HT1080 (cell line): Measurements from ENCODE around the gene TMEM45A. TPM values are rescaled to one million over a fixed set of nuclear protein-coding genes. Genes with fewer than 3 reads are reported as not detected.
"Not testable (repeated sequence)": the region's sequence is repeated elsewhere in the genome, so short reads cannot be mapped to it uniquely, and the experiment has no call there.

ENCODE experiments used
- DNase-seq: peaks from one replicate; pipeline ENCODE4 v3.0.0-alpha.2; 2015; ENCODE audit warnings: low read depth
- total RNA-seq: library from RNA; depleted of rRNA; stranded (reverse); fragments of >200 nt; shearing (Covaris generic); gene quantifications from 2 replicates; pipeline ENCODE4 v1.2.3, GENCODE V29; 2014

The TMEM45A gene
- total RNA-seq, 1 experiment from 2014 or later, result 1.4 TPM

GRCh38 chr3:100483529-100483928 is 8.9 kb upstream of the TMEM45A start:
- no peak for DNase-seq

- DNase-seq, result no peak
These were observed 5.6 kb upstream of the TMEM45A start for GRCh38 chr3:100486808-100487207.

- DNase-seq, result no peak
These were observed 3.3 kb upstream of the TMEM45A start for GRCh38 chr3:100489118-100489517.

- peak; percentile 61 for DNase-seq
These were observed 4.4 kb downstream of the TMEM45A start for GRCh38 chr3:100496711-100497261.

- DNase-seq, result no peak
These were observed 7.2 kb downstream of the TMEM45A start for GRCh38 chr3:100499651-100500050.

- DNase-seq, result no peak
These were observed 8.0 kb downstream of the TMEM45A start for GRCh38 chr3:100500320-100500880.

GRCh38 chr3:100503448-100503847 is 11.0 kb downstream of the TMEM45A start:
- no peak for DNase-seq

GRCh38 chr3:100506355-100506754 is 13.9 kb downstream of the TMEM45A start:
- no peak for DNase-seq

GRCh38 chr3:100509818-100510217 is 17.4 kb downstream of the TMEM45A start:
- not testable (repeated sequence) for DNase-seq

GRCh38 chr3:100516232-100516631 is 23.8 kb downstream of the TMEM45A start:
- DNase-seq, result no peak

GRCh38 chr3:100516838-100517237 is 24.4 kb downstream of the TMEM45A start:
- DNase-seq, result no peak

GRCh38 chr3:100517276-100517675 is 24.9 kb downstream of the TMEM45A start:
- DNase-seq, result no peak

GRCh38 chr3:100518244-100518643 is 25.8 kb downstream of the TMEM45A start:
- no peak for DNase-seq

- DNase-seq, result no peak
These were observed 26.6 kb downstream of the TMEM45A start for GRCh38 chr3:100518983-100519382.

GRCh38 chr3:100521439-100521845 is 29.0 kb downstream of the TMEM45A start:
- no peak for DNase-seq

GRCh38 chr3:100522125-100522524 is 29.7 kb downstream of the TMEM45A start:
- DNase-seq, result no peak

GRCh38 chr3:100523050-100523760 is 30.8 kb downstream of the TMEM45A start:
- no peak for DNase-seq

GRCh38 chr3:100525753-100526612 is 33.6 kb downstream of the TMEM45A start:
- DNase-seq, result peak; percentile 94

GRCh38 chr3:100526613-100527346 is 34.4 kb downstream of the TMEM45A start:
- DNase-seq, result no peak

GRCh38 chr3:100527347-100527735 is 34.9 kb downstream of the TMEM45A start:
- DNase-seq, result no peak

- DNase-seq, result no peak
These were observed 38.7 kb downstream of the TMEM45A start for GRCh38 chr3:100531093-100531492.
